Iris pigment epithelial cell (primary cell): ENCODE data around the gene RASGEF1C.

Source experiments
- DNase-seq: peaks from one replicate; pipeline ENCODE4 v3.0.0-alpha.2; 2011; ENCODE audit warnings: low read depth

The RASGEF1C gene

DNA sequence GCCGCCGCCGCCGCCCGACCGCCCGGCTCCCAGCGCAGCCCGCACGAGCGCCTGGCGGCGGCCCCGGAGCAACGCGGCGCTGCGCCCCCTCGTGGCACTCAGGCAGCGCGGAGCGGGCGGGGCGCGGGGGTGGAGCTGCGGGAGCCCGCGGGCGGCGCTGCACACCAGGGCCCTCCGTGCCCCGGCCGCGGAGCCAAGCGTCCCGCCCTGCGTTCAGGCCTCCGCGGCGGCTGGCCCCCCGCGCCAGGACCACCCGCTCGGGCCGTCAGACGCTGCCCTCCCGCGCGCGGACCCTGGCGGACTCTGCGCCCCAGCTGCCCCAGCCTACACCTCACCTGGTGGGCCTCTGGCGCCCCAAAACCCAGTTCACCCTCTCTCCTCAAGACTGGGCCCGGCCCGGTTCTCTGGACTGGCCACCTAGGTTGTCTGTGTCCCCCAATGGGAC, at the start of gene RASGEF1C:
Gene RASGEF1C (minus strand): TSS at position 75 of the 445 bp plus-strand sequence. CDS start 71,159 bp downstream, outside the sequence.
- peak; percentile 60 for DNase-seq

DNA sequence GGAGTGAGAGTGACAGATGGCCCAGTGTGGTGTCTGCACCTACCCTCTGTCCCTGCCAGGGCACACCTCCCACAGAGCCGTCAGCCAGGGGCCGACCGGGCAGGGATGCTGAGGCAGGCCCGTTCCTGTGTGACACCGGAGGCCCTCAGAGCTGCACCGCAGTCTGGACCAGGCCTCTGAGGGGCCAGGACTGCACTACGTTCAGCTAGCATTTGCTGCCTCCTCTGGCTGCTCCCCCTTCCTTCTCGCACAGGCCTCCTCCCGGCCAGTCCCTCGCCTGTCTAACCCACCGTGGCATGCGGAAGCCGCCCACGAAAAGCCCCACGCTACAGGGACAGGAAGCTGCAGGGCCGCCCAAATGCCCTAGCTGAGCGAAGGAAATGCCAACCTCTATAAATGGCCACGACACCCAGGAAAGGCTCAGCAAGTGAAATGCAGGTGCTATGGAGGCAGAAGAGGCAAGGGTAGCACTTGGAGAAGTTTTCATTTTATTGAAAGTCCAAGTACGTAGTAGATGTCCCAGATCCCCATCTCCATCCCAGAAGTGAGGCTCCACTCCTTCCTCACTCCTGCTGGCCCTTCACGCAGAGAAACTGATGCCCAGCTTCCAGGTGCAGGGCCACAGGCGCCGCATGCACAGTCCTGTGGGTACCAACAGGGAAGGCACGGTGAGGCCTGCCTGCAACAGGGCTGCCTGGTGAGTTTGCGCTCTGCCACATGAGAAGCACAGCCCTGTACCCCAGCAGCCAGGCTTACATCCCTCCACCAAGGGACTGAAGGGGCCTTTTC, 44.2 kb upstream of the RASGEF1C start:
- no peak for DNase-seq

DNA sequence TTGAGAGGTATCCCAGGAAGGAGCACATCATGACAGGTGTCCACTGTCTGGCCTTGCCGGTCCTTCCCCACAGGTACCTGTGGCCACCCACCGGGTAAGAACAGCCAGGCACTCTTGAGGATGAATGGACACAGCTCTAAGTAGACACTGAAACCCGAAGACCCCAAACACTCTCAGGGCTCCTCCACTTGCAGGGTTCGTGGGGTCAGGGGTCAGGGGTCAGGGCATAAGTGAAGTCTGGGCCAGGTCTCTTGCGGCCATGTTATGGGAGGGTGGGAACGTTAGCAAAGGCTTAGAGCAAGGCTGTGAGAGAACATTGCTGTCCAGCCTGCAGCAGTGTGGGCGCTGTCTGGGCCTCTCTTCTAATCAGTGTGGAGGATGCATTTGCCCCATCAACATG, 42.9 kb upstream of the RASGEF1C start:
- DNase-seq, result no peak

DNA sequence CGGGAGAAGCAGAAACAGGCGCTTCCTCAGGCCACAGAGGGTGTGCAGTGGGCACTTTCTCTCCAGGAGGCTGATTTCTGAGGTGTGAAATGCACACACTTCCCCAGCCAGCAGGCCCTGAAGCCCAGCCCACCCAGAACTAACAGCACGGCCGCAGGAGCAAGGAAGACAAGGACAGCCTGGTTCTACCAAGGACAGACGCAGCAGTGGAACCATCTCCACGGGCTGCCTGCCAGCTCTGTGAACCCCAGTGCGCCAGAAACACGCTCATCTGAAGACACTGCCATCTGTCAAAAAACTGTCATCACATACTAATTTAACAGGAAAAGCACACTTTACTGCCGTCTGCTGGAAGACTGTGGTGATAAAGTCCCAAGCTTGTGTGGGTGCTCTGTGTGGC, 42.1 kb upstream of the RASGEF1C start:
- no peak for DNase-seq

DNA sequence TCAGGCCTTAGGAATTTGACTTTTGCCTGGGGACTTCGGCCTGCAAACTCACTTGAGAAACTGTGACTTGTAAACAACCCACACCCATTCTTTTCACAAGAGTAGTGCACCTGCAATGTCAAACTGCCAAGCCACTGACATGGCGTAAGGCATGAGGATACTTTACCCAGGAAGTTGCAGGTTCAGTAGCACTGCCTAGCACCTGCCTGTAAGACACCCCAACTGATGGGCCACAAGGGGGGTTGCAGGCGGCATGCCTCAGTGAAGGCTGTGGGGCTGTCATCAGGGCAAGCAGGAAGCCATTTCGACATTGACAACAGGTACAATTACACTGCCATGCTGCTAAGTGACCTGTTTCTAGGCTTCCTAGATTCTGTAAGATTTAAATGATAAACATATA, 41.3 kb upstream of the RASGEF1C start:
- no peak for DNase-seq

DNA sequence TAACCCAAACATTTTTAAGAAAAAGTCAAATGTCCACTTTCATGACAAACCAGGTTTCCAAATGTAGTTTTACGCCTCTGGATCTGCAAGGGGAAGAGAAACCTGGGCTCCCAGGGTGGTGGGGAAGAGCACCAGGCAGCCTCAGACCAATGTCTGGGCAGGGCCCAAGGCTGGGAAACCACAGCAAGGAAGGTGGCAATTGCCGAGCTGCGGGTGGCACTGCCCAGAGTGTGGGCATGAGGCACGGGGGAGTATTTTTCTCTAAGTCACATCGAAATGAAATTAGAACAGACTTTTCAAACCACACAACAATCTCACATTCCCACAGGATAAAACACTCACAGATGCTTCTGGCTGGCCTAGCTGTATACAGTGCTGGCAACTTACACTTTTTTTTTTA, 32.6 kb upstream of the RASGEF1C start:
- DNase-seq, result no peak

DNA sequence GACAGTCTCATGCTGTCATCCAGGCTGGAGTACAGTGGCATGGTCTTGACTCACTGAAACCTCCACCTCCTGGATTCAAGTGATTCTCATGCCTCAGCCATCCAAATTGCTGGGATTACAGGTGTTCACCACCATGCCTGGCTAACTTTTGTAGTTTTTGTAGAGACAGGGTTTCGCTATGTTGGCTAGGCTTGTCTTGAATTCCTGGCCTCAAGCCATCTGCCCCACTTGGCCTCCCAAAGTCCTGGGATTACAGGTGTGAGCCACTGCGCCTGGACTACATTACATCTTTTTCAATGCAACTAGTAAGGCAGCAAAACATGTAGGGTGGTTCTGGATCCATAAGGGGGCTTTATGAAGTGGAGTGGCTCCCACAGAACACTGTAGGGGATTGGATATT, 29.6 kb upstream of the RASGEF1C start:
- DNase-seq, result no peak

DNA sequence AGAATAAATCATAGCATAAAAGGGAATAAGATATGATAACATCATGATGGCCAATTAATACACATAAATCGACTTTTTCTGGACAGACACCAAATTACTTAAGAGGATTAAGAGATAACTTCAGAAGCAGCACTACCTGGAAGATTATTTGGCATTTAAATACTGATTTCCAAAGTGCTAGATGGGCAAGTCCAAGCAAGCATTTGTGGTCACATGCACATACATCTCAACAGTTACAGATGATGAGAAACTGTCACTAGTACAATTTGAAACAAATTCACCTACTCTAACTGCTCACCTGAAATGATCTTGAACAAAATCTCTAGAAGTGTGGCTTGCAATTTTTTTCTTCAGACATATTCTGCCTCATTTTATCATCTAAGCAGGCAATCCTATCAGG, 26.8 kb upstream of the RASGEF1C start:
- no peak for DNase-seq

DNA sequence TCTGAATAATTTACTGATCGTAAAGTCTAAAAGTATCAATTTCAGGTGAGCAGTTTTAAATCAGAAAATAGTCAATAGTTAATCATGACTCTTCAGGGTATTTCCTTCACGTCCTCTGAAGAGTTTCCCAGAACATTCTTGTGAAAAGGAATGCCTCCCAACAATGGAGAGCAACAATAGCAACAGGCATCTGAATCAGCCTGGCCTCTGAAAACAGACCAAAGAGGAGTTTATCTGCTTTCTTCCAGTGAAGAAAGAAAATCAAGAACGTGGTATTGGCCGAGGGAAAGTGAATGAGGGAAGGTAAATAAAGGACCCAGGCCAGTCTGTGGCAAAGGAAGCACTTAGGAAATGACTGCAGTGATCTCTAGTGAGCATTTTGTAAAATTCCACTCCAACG, 26.1 kb upstream of the RASGEF1C start:
- DNase-seq, result no peak

DNA sequence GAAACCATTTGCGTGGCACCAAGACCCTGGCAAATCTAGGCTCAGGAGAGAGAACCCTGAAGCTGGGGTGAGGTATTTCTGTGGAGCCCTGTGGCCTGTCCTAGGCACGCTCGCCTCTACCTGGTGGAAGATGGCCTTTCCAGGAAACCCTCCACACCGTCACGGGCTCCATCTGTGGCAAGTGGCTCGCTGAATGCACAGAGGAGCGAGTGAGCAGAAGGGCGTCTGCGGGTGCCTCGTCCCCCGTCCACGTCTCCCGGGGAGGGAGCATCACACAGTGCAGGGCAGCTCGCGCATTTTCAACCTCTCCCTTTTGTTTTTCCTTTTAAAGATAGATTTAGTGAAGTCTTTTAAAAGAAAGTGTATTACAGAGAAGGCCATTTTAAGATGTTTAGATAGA, 25.3 kb upstream of the RASGEF1C start:
- DNase-seq, result no peak

DNA sequence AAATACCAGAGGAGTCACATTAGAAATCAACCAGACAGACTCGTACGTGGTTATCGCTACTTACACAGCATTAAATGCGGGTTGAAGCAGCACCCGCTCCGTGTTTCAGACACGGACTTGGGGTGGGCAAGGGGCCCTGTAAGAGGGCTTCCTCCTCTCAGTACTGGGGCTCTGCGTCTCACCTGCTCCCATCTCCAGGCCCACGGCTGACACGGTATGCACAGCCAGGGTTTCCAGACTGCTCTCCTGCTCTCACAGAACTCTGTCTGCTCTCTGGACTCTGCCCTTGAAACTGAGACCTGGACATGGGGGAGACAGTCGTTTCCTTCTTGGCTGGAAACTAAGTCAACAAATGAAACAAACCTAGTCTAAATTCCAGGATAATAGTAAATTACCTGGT, 24.7 kb upstream of the RASGEF1C start:
- peak; percentile 7 for DNase-seq

DNA sequence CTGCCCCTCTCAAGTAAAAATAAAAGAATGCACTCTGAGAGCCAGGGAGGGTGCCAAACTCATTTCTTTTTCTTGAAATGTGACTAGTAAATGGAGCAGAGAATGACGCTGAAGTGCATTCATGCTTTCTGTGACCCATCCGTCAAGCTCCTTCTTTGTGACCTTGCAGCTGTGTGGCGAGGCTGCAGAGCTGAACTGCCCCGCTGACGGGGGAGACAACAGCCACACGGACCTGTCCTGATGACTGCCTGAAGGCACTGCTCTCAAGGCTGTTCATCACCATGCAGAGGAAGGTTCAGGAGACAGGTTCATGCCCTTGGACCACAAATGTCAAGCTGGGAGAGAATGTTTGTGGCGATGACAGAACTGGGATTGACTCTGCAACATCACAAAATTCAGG, 21.0 kb upstream of the RASGEF1C start:
- no peak for DNase-seq

DNA sequence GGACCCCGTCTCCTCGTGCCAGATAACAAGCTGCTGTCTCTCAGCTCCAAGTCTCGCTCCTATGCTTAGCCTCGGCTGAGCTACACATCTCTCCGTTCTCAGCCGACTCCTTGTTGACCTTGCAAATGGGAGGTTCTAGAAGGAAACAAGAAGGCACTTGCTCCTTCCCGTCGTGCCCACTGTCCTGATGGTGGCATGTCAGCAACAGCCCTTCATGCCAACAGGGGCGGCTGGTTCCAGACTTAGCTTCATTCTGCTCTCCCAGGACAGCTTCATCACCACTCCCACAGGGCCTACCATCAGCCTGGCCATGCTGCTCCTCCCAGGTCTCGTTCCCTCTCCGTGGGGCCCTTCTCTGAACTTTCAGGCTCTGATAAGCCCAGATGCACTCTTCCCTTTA, 13.0 kb upstream of the RASGEF1C start:
- DNase-seq, result no peak

DNA sequence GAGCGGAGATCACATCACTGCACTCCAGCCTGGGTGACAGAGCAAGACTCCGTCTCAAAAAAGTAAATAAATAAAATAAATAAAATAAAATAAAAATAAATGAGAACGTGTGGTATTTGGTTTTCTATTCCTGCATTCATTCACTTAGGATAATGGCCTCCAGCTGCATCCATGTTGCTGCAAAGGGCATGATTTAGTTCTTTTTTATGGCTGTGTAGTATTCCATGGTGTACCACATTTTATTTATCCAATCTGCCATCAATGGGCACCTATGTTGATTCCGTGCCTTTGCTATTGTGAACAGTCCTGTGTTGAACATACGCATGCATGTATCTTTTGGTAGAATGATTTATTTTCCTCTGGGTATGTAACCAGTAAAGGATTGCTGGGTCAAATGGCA, 8.8 kb upstream of the RASGEF1C start:
- no peak for DNase-seq

DNA sequence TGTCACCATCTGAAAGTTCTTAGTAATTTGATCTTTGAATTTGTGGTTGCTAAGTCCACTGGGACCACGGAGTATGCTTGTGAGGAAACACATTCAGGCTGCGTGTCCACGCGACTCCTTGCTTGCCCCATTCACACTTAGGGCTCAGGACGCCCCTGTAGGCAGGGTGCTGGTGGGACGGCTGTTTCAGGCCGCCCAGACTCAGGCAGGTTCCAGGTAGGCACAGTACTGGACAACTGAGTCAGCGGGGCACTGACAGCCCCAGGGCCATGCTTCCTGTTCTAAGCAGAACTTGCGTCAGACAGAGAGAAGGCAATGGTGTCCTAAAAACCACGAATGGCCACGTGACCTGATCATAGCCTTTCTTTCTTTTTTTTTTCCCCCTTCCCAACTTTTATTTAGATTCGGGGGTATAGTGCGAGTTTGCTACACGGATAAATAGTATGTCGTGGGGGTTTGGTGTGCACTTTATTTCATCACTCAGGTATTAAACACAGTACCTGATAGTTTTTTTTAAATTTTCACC, 7.7 kb upstream of the RASGEF1C start:
- DNase-seq, result no peak

DNA sequence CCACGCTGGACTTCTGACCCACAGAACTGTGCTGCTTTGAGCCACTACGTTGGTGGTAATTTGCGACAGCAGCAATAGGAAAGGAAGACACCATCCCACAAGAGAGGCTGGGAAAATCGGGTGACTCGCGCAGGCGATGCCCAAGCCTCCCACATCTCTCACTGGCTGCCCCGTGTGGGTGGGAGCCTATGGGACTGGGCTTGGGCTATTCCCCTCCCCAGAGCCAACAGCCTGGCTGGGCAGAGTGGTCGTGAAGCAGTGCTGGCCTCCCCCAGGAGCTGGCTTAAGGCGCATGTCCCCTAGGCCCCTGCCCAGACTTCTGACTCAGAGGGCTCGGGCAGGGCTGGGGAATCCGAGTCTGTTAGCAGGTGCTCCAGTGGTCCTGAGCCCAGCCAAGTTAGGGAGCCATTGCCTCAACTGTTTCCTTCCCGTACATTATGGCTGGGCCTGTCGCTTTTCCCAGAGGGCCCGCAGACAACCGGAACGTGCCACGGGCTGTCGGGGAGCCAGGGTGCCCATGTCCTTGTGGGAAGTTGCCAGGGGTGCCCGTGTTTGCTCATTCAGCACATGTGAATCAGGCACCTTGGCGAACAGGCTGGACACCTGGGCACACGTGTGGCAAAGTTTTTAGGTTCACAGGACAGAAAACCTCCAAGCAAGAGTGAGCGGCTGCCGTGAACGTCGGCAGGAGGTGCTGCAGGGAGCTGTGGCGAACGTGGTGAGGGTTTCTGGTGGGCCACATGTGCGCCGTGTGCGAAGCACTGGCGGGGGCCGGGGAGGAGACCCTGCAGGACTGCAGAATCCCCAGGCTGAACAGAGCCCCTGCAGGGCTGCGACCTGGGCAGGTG, 7.0 kb upstream of the RASGEF1C start:
- no peak for DNase-seq

DNA sequence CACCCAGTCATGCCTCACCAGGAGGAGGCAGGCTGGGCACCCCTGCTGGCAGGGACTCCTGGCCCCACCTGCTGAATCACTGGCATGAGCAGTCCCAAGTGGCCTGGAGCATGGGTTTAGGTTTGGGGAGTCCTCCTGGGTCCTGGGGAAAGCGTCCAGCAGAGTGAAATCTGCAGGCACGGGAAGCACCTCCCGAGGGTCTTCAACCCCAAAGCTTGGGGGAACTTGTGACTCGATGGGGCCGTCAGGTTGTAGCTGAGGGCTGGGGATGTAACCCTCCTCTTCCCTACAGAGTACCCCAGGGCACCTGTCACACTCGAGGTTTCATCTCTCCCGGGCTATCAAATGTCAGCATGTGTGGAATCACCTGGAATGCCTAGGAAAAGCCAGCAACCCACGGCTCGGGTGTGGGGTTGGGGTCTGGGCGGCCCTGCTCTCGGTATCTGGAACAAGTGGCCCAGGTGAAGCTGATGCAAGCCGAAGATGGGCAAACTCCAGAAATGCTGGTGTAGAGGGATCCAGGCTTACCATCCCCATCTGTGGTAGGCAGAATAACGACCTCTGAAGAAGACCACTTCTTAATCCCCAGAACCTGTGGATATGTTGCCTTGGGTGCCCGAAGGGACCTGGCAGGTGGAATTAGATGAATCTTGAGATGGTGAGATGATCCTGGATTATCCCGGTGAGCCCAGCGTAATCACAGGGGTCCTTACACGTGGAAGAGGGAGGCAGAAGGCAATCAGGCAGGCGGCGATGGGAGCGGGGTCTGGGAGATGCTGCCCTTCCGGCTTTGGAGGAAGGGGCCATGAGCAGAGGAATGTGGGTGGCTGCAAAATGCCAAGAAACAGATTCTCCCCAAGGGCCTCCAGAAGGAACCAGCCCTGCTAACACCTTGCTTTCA, 6.1 kb upstream of the RASGEF1C start:
- DNase-seq, result no peak

DNA sequence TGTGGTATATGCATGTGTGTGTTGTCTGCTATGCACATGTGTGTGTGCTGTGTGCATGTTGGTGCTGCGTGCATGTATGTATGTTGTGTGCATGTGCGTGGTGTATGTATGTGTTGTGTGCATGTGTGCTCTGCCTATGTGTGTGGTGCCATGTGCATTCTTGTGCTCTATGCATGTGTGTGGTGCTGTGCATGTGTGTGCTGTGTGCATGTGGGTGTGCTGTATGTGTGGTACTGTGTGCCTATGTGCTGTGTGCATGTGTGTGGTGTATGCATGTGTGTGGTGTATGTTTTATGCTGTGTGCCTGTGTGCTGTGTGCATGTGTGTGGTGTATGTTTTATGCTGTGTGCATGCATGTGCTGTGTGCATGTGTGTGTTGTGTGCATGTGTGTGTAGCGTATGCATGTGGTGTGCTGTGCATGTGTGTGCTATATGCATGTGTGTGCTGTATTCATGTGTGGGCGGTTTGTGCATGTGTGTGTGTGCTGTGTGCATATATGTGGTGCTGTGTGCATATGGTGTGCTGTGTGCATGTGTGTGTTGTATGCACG, 4.7 kb upstream of the RASGEF1C start:
- DNase-seq, result no peak

DNA sequence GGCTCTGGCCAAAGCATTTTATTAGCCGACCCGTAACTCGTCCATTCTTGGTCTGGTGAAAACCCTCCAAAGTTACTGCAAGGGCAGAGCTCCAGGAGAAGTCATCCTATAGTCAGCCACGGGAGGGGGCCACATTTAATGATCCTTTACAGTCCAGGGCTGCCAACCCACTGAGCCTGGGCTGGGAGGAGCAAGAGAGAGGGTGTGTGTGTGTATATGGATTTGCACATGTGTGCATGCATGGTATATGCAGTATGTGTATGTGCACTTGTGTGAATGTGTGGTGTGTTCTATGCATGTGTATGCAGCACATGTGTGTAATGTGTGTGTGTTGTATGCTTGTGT, 4.2 kb upstream of the RASGEF1C start:
- DNase-seq, result no peak

DNA sequence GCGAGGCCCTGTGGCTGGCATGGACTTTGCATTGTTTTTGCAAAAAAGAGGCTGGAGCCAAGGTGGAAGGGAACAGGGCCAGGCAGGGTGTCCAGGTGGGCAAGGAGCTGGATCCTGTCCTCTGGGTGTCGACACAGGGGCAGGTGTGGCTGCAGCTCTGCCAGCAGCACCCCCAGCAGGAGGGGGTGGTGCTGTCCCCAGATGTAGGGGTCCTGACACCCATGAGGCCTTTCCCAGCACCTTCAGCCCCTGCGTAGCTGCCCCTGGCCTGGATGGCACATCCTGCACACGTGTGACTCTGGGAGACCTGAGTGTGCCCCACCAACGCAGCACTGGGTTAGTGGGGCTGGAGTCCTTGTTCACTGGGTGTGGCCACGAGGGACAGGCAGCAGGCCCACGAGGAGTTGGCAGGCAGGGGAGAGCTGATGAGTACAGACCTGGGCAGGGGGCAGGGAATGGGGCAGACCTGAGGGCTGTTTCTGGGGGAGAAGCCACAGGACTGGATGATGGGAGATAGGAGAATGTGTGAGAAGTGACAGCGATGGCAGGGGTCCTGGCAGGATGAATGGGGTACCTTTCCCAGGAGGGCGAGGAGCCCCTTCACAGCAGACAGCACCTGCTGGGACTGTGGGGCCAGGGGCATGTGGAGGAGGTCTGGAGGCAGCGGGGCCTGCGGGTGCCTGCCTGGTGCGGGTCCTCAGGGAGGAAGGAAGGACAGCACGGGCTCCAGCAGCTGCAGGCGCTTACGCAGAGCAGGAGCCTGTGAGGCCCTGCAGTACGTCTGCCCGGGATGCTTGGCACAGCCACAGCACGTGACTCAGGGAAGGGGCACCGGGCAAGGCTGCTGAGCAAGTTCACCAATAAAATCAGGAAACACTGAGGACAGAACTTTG, 3.6 kb upstream of the RASGEF1C start:
- DNase-seq, result no peak

DNA sequence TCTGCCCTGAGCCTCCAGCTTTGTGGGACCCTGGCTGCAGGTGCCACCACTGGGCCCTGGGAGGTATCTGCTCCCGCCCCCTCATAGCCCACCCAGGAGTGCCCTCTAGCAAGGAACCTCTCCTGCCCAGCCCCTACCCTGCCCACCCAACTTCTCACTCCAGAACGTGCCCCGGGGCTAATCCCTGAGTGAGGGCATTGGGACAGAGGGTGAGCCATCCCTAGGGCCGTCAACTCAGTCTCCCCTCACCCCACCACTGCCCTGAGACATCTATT, 2.7 kb upstream of the RASGEF1C start:
- DNase-seq, result no peak
